Measurements from ENCODE around the gene CCL23. TPM values are rescaled to one million over a fixed set of nuclear protein-coding genes. Genes with fewer than 3 reads are reported as not detected.
A peak's percentile ranks its signal among the peaks of the same experiment; 100 is the strongest.

Gene CCL23
- total RNA-seq (1 to 10 TPM in 1 of 5 donors, not detected in 4; 1.4 TPM), polyA plus RNA-seq (1 to 10 TPM in 1 of 3 donors, not detected in 2; 4.8 TPM)
- long read RNA-seq, donor 1 = 0 reads
- long read RNA-seq, donor 2 = 0 reads
- long read RNA-seq, donor 3 = 0 reads
- long read RNA-seq, donor 4 = 0 reads
- long read RNA-seq, donor 5 = 0 reads
- long read RNA-seq, donor 6 = 0 reads
- long read RNA-seq, donor 7 = 0 reads
- long read RNA-seq, donor 8 = 0 reads
- long read RNA-seq, donor 9 = 0 reads
- long read RNA-seq, donor 10 = 0 reads

- 41 to 60% (median 53%) methylated on average over 6 of the region's 6 CpGs for WGBS, 5 donors
- Histone ChIP-seq H3K9me3 (peaks cover 0 to 2% (median 1%) of the 10 kb centered on the region in 4 donors), H3K4me3 (no peak within 1 kb of the TSS), H3K27ac (peak within 1 kb of the TSS in 1 of 5 donors; percentile 18), H3K36me3 (no peaks in the 10 kb centered on the region), H3K4me1 (no peaks in the 10 kb centered on the region), H3K27me3 (peaks cover 0 to 9% (median 0%) of the 10 kb centered on the region in 3 donors)
- no peak for DNase-seq
- no peak for TF ChIP-seq POLR2AphosphoS5 (IDR thresholded peaks at IDR 0.05)
- no peak for TF ChIP-seq POLR2A (IDR thresholded peaks at IDR 0.05)
- no peak for TF ChIP-seq CTCF (IDR thresholded peaks at IDR 0.05)
- no peak for TF ChIP-seq EP300 (IDR thresholded peaks at IDR 0.05)
- intact Hi-C loops (cut with DNase I; ENCODE audit: low total_unique reads) = no loop called here
These were observed at the start of gene CCL23 for GRCh38 chr17:36017799-36018198. Gene CCL23, minus strand, starts transcription at chr17:36017972. Its CDS starts 75 bp downstream, at chr17:36017897.

- WGBS, 5 donors = 74 to 91% (median 82%) methylated on average over 6 of the region's 6 CpGs
- Histone ChIP-seq H3K9me3 (no peaks in the 10 kb centered on the region), H3K36me3 (no peaks in the 10 kb centered on the region), H3K27ac (peak overlapping the region in 1 of 5 donors; percentile 32), H3K4me1 (no peaks in the 10 kb centered on the region), H3K27me3 (no peaks in the 10 kb centered on the region), H3K4me3 (no peak overlapping the region)
- TF ChIP-seq POLR2A (IDR thresholded peaks at IDR 0.05) (no peak), EP300 (IDR thresholded peaks at IDR 0.05) (no peak), POLR2AphosphoS5 (IDR thresholded peaks at IDR 0.05) (no peak), CTCF (IDR thresholded peaks at IDR 0.05) (no peak)
- intact Hi-C loops (cut with DNase I; ENCODE audit: low total_unique reads) = no loop called here
- peak in 1 of 2 donors; percentile 26 for DNase-seq
These were observed 48.7 kb upstream of the CCL23 start for GRCh38 chr17:36066365-36066985.

GRCh38 chr17:36063786-36064541 is 46.2 kb upstream of the CCL23 start, which contains the start of gene CCL18:
Gene CCL18, plus strand, starts transcription at chr17:36064272. Its CDS starts 71 bp downstream, at chr17:36064343.
- H3K9me3 ChIP-seq = no peaks in the 10 kb centered on the region
- no peak for DNase-seq
- intact Hi-C loops (cut with DNase I; ENCODE audit: low total_unique reads) = no loop called here
- H3K36me3 ChIP-seq = no peaks in the 10 kb centered on the region
- WGBS, 5 donors = 69 to 79% (median 75%) methylated on average over 5 of the region's 5 CpGs
- TF ChIP-seq EP300 (IDR thresholded peaks at IDR 0.05) (no peak), POLR2A (IDR thresholded peaks at IDR 0.05) (no peak), POLR2AphosphoS5 (IDR thresholded peaks at IDR 0.05) (no peak), CTCF (IDR thresholded peaks at IDR 0.05) (no peak)
- H3K4me1 ChIP-seq = no peaks in the 10 kb centered on the region
- no peaks in the 10 kb centered on the region for H3K27me3 ChIP-seq
- no peak within 1 kb of the TSS for H3K4me3 ChIP-seq
- no peak within 1 kb of the TSS for H3K27ac ChIP-seq

- Histone ChIP-seq H3K9me3 (no peaks in the 10 kb centered on the region), H3K4me1 (no peaks in the 10 kb centered on the region), H3K27me3 (no peaks in the 10 kb centered on the region), H3K36me3 (no peaks in the 10 kb centered on the region), H3K27ac (no peak overlapping the region), H3K4me3 (no peak overlapping the region)
- intact Hi-C loops (cut with DNase I; ENCODE audit: low total_unique reads) = no loop called here
- DNase-seq = no peak
- TF ChIP-seq POLR2AphosphoS5 (IDR thresholded peaks at IDR 0.05) = no peak
- no peak for TF ChIP-seq POLR2A (IDR thresholded peaks at IDR 0.05)
- no peak for TF ChIP-seq EP300 (IDR thresholded peaks at IDR 0.05)
- TF ChIP-seq CTCF (IDR thresholded peaks at IDR 0.05) = no peak
- 66 to 94% (median 86%) methylated on average over 2 of the region's 2 CpGs for WGBS, 5 donors
These were observed 43.0 kb upstream of the CCL23 start for GRCh38 chr17:36060816-36061215.

Data from stomach (tissue), 19 donors.